Stimulated activated CD4-positive, alpha-beta T cell treated with anti-CD3 and anti-CD28 coated beads, Interleukin-12 subunit alpha, Interleukin-12 subunit beta, amount 100 ng/mL, for 24 hours (primary cell): ENCODE measurements around the gene EMCN.
"Not testable (repeated sequence)": the region's sequence is repeated elsewhere in the genome, so short reads cannot be mapped to it uniquely, and the experiment has no call there.

Source experiments
- DNase-seq, 2 experiments: peaks; one replicate each; pipeline ENCODE4 v3.0.0-alpha.2; 2020; ENCODE audit warnings: low read depth in 2 of 2

The EMCN gene

DNA sequence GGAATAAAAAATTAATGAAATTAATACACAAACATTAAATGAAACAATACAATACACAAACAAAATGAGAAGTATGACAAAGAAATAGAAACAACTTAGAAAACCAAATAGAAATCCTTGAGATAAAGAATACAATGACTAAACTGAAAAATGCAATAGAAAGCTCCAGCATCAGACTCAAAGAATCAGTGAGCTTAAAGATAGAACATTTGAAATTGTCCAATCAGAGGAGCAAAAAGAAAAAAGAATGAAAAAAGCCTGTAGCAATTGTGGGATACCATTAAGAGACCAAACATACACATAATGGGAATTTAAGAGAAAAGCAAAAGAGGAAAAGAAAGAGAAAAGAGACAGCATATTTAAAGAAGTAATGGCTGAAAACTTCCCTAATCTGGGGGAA lies 25.7 kb downstream of the EMCN start:
- no peak for DNase-seq

DNA sequence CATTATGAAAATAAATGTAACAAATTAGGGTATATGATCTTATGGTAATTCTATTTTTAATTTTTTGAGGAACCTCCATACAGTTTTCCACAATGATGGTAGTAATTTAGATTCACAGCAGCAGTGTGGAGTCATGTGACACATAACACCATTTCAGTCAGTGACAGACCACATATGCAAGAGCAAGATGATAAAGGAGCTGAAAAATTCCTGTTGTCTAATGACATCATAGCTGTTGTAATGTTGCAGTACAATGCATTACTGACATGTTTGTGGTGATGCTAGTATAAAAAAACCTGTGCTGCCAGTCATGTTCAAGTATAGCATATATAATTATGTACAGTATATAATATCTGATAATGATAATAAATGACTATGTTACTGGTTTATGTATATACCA lies 28.5 kb downstream of the EMCN start:
- no peak for DNase-seq

DNA sequence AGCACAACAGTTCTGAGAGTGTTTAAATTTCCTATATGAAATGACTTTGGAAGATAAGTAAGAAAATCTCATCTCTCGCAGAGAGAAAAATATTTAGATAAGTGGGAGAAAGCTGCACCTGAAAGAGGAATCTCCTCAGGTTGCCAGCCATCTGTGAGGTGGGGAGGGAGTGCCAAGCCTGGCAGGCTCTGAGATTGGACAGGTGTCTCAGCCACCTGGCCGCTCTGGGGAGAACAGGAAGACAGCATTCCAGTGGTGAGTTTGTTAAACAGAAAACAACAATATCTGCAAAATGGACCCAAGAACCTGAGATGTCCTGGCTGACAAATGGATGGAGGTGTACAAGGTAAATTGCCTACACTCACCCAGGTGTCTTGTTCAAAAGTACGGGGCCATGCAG lies 31.3 kb downstream of the EMCN start:
- DNase-seq: no peak

DNA sequence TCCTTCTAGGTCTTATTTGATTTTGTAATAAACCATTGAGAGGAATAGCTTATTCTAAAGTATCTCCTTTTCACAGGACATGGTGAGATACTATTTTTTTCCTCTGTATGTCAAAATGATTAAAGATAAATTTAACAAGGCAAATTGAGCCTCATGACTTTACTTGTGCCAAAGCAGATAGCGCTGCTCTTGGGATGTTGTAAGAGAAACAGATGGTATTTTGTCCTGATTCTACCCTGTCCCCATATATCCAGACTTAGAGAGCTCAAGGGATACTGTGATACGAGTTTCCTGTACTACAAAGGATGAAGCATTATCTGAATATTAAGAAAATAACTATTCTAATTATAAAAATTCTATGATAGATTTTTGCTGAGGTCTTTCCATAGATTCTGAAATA lies 34.0 kb downstream of the EMCN start:
- no peak for DNase-seq

DNA sequence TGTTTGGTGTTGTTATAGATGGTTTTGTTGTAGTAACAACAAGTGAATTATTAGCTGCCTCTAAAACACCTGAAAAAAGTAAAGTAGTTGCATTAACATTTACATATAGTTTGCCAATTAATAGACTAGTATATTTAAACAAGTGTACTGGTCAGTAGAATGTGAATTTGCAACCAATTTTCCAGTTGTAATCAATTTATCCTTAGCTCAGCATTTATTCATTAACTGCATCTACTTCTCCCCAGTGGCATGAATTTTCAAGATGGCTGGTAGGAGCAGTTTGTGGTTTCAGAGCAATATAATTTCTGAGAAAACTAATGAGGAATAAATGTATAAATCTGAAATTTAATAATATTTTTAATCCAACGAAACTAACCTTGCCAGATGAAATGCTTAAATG lies 37.9 kb downstream of the EMCN start:
- no peak for DNase-seq

DNA sequence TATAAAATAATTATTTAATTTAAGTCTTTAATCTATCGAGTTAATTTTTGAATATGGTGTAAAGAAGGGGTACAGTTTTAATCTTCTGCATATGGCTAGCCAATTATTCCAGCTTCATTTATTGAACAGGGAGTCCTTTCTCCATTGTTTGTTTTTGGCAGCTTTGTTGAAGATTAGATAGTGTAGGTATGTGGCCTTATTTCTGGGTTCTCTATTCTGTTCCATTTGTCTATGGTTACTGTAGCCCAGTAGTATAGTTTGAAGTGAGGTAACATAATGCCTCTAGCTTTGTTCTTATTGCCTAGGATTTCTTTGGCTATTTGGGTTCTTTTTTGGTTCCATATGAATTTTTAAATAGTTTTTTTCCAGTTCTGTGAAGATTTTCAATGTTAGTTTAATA lies 48.3 kb downstream of the EMCN start:
- no peak for DNase-seq

DNA sequence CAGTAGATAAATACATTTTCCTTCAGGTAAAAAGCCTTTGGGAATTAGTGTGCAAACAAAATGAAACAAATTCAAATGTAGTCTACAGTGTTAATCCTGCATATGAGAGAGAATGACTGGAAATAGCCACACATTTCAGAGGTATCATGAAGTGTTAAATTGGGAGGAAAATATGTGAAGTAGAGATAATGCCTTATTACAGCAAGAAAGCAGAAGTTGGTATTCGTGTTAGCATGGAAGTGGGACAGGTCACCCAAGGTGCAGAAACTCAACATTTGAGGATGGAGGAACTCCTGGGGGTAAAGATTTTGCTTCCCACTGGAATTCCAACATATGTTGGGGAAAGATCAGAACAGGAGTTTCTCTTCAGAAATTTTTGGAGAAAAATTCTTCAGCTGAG lies 51.3 kb downstream of the EMCN start:
- DNase-seq: no peak

DNA sequence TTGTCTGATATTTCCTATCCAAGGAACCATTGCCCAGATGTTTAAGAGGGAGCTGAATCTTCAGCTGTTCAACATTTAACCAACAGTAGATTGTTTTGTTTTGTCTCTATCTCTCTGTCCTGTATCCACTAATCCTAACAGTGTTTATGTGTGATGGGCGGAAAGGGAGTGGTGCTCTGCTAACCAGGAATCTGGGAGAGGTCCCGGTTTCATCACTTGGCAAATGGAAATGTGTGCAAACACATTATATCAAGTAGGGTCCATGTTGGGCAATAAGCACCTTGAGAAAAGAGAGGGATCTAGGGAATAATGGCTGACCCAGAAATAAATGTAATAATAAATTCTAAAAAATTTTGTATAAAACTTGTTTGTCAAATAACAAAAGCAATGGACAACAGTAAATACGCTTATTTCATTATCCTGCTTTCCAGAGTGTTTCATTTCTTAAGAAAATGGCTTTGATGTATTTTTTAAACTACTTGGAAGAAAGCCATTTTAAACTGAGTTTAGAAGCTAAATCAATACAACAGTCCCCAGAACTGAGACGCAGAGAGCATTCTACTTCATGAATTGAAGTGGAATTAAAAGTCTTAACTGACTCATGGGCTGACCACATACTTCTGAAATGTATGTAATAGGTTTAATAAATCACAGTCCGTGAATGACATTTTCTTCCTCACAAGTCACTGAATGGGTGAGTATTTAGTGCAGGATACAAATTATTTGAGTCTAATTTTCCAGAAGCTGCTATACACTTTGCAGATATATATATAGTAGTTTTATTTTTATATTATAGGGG lies 55.8 kb downstream of the EMCN start:
- no peak for DNase-seq

DNA sequence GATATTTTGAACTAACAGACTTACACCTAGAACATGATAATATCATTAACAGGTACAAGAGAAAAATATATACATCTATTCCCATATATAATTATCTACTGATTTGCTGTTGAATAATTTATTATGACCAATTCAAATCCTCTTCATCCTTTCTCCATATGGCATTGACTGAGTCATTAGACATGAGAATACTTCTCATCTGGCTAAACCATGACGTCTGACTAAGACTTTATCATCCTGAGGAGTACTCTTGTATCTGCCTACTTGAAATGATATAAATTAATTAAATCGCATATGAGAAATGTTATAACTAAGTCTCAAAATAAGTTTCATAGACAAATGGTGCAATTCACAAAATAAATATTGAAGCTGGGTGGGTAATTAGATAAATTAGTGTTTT lies 67.4 kb downstream of the EMCN start:
- DNase-seq: no peak

DNA sequence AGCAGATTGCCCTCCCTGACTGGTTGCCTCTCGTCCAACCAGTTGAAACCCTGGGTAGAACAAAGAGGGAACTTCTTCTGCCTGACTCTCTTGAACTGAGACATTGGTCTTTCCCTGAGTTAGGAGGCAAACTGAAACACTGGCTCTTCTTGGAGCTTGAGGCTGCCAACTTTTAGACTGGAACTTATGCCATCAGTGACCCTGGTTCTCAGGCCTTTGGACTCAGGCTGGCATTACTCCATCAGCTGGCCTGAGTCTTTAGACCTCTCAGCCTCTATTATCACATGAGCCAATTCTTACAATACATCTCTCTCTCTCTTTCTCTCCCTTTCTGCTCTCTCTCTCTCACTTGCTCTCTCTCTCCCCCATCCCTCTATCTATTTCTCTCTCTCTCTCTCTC lies 86.4 kb downstream of the EMCN start:
- DNase-seq: no peak

DNA sequence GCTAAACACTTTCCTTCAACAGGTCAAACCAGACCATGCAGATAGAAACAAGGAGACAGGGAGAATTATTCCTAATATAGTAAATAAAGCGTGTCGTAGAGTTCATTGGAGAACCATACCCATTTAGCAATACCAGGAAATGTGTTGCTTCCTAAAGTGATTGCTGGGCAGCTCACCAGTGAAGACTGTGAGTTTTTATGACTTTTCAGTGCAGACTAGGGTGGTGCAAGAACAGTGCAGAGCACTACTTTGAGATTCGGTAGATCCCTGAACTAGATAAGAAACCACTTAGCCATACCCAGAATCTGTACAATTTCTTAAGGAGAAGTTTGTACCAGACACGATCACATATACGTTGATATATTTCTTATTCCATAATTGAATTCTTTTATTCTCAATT lies 87.4 kb downstream of the EMCN start:
- DNase-seq: no peak

DNA sequence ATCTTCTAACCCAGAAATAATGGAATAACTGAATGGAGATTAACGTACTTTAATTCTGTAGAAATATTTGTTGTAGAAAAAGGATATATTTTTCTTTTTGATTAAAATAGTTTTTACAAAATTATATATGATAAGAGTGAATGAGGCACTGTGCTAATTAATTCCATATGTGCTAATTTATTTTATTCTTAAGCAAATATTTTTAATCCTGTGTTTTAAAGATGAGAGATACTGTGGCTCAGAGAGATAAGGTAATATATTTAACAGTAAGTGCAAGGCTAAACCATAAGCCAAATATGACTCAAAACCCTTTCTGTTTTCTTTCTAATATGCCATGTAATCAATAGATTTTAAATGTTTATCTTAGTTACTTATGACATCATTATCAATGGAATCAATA lies 88.2 kb downstream of the EMCN start:
- no peak for DNase-seq

DNA sequence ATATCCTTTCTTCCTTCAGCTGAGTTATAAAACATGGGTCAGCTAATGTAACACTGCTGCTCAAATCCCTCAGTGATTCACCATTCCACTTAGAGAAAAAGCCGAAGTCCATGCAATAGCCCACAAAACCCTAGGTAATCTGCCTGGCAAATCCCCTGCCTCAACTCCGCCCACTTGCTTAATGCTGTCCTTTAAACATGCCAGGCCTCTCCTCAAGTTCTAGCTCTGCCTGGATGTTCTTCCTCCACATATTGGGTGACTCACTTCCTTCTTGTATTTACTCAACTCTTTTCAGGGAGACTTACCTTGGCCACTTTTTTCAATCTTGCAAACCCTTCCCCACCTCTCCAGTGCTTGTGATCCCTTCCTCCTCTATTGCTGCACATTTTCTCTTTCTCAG lies 89.8 kb downstream of the EMCN start:
- no peak for DNase-seq

DNA sequence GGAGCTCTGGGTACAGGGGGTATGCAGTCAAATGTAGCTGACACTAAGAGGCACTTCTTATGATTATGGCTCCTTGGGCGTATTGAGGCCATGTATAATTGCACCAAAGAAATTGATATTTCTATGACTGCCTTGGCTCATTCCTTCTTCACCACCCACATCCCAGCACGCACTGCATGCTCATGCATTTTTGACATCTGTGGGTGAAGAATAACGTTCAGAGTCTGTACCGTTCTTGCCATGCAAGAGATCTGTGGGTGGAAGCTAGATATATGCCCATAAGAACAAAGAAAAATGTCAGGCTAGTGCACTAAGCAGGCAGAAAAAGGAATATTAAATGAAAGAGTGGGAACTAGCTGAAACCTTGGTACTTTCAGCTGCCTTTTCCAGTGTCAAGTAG lies 93.4 kb downstream of the EMCN start:
- DNase-seq: no peak

DNA sequence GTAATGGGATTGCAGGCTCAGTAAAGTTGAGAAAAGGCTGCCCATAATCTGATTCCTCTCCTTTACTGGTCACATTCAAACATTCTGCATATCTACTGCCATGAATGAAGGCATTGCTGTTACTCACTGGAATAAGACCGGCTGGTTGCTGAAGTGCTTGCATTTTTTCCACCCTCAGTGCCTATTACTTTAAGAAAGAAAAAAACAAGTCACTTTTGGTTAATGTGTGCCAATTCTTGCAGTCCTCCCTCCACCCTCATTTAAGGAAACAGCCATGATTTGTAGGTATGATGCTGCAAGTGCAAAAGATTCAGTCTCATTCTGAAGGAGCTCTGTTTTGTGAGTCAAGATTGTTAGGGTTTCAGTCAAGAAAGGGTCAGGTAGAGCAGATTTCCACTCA lies 94.9 kb downstream of the EMCN start:
- no peak for DNase-seq

DNA sequence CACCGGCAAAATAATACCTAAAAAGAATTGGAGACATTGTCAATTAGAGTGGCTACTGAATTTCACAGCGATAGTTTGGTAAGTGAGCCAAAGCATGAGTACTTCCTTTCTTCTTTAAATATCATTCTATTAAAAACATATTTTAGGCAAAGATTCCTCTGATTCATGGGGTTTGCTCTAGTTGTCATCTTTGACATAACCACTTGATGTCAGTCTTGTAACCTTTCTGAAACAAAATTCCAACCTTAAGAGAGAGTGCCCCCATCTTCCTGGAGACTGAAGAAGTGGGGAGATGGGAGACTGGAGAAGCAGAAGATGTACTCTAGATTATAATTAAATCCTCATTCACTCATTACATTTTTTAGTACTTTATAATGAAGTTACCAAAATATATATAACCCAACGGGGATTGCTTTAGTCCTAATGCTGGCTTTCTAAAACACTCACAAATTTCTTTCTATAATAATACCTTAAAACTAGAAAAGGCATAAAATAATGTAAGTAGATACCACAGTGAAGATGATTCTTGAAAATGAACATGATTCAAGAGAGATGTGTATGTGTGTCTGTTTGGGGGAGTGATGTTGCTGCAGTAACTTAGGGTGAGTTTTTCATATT lies 96.4 kb downstream of the EMCN start:
- DNase-seq: no peak

DNA sequence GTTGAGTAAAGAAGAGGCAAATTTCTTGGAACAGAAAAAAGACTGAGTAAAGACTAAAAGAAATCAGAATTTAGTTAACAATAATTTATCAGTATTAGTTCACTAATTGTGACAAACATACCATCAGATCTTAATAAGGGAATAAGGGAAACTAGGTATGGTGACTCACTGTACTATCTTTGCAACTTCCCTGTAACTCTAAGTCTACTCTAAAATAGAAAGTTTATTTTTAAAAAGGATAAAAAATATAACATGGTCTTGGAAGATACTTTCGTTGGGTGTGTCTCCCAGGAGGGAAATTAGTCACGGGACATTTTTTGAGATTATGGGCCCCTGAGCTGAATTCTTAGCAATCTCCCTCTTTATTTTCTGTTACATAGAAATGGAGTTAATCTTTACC lies 97.3 kb downstream of the EMCN start:
- DNase-seq: no peak

DNA sequence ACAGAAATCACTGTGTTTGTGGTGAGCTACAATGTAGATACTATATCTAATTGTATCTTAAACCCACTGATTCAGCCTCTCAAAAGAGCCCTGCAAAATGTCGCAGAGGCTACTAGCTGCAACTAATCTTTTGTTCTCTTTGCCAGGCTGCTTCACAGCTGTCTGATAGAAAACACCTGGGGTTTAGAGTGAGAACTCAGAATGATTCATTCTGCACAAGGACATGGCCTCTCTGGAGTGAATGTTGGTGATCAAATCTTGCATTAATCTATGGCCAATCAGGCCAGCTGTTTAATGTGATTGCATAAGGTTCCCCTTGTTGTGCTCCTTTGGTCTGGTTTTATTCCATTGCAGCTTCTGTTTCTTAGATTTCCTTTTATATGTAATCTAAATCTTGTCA lies 100.3 kb downstream of the EMCN start:
- no peak for DNase-seq

DNA sequence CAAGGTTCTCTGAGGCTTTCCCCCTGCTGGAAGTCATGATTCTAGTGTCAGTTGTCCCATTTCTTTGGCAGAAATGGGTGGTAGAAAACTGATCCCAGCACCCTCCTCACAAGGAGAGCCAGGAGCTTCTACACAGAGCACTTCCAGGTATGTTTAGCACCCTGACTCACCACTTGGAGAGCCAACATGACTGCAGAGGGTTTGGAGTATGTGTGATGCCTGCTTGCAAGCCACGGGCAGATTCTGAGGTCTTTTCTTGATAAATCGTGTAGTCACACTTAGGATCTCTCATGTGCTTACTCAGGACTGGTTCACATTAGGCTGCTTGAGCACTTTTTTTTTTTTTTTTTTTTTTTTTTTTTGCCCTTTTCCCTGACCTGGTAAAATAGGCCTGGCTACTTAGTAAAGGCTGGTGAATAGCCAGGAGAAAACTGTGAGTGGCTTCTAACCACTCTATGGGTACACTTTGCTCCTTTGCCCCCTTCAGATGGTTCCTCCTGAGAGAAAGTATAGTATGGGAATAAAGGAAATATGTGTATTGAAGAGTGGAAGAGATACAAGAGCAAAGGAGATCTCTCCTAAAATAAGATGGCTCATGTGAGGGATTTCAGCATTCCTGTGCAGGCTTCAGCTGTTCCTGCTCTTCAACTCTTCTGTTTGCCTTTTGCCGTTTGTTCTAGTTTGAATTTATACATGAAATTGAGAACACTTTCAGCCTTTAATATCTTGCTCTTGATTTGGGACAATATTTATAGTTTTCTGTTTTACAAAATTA lies 103.6 kb downstream of the EMCN start:
- DNase-seq: no peak

DNA sequence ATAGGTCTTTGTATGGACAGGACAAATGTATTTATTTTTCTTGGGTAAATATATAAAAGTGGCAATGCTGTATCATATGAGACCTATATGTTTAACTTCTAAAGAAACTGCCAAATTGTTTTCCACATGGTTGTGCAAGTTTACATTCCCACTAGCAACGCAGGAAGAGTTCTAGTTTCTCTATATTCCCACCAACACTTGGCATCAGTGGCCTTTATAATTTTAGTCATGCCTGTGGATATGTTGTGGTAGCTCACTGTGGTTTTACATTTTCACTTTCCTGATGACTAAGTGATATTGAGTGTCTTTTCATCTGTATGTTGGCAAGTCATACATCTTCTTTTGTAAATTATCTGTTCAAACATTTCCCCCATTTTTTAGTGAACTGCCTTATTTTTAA lies 126.0 kb downstream of the EMCN start:
- no peak for DNase-seq

DNA sequence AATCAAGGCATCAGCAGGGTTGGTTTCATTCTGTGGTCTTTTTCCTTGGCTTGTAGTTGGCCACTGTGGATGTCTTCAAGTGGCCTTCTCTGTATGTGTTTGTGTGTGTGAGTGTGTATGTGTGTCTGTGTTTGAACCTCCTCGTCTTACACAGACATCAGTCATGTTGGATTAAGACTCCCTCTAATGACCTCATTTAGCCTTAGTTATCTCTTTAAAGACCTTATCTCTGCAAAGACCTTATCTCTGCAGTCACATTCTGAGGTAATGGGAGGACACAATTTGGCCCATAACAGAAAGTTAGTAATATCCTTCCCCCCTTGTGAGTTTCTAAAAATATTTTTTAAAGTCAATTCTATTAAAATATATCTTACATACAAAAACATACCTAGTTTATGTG lies 126.7 kb downstream of the EMCN start:
- DNase-seq: no peak

DNA sequence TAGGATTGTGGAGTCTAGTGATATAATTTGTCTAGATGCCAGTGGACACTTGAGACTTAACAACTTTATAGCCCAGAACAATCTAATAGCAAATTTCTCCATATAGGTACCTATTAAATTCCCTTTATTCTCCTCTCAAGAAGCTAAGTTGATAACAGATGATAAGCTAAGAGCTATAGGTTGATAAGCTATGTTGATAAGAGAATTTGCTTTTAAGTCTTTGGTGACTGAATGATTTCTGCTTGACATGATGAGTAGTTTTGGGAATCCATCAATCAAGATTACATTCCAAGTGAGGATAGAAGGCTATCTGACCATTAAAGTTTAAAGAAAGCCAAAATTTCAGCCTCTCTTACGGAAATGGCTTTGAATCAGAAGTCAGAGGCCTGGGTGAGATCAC lies 131.6 kb downstream of the EMCN start:
- DNase-seq: no peak

DNA sequence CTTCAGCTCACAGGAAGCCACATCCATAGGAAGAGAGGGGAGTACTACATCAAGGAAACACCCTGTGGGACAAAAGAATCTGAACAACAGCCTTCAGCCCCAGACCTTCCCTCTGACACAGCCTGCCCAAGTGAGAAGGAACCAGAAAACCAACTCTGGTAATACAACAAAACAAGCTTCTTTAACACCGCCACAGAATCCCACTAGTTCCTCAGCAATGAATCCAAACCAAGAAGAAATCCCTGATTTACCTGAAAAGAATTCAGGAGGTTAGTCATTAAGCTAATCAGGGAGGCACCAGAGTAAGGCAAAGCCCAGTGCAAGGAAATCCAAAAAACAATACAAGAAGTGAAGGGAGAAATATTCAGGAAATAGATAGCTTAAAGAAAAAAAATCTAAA lies 137.4 kb downstream of the EMCN start:
- DNase-seq: not testable (repeated sequence)
